Neuronal stem cell (in vitro differentiated cells): ENCODE data around the gene MAPK10.

Source experiments
- DNase-seq: peaks from one replicate; pipeline ENCODE4 v3.0.0-alpha.2; 2013; ENCODE audit warnings: low spot score
- H2AFZ ChIP-seq: one replicate; pipeline ENCODE4 v1.6.1; 2013; ENCODE audit warnings: mild to moderate bottlenecking, low read length, inconsistent platforms
- H2AK5ac ChIP-seq: 2 replicates; pipeline ENCODE4 v1.6.1; 2013; ENCODE audit warnings: low read depth, mild to moderate bottlenecking, inconsistent platforms, low read length, moderate library complexity, mixed read lengths
- H2BK120ac ChIP-seq: 2 replicates; pipeline ENCODE4 v1.6.1; 2013; ENCODE audit warnings: low read depth, mild to moderate bottlenecking, inconsistent platforms, low read length, moderate library complexity, mixed read lengths
- H2BK12ac ChIP-seq: one replicate; pipeline ENCODE4 v1.6.1; 2013; ENCODE audit warnings: low read length, inconsistent platforms
- H2BK15ac ChIP-seq: 2 replicates; pipeline ENCODE4 v1.6.1; 2013; ENCODE audit warnings: mild to moderate bottlenecking, low read length, inconsistent platforms, mixed read lengths
- H2BK5ac ChIP-seq: one replicate; pipeline ENCODE4 v1.6.1; 2013; ENCODE audit warnings: inconsistent platforms, mild to moderate bottlenecking, low read length, moderate library complexity
- H3K14ac ChIP-seq: one replicate; pipeline ENCODE4 v1.6.1; 2013; ENCODE audit warnings: low read length, inconsistent platforms
- H3K18ac ChIP-seq: 2 replicates; pipeline ENCODE4 v1.6.1; 2013; ENCODE audit warnings: low read length, inconsistent platforms
- H3K23ac ChIP-seq: 2 replicates; pipeline ENCODE4 v1.6.1; 2013; ENCODE audit warnings: low read depth, mild to moderate bottlenecking, mixed read lengths, low read length, inconsistent platforms; ENCODE audit not compliant: poor library complexity
- H3K27ac ChIP-seq: replicated peaks from 3 replicates; pipeline ENCODE4 v1.5.1; 2013; ENCODE audit warnings: low read length, inconsistent platforms
- H3K27me3 ChIP-seq, 3 experiments: 2 replicates each; pipeline ENCODE4 v1.6.1; 2013; ENCODE audit warnings: low read length in 3 of 3, mild to moderate bottlenecking in 2 of 3, inconsistent platforms in 1 of 3, low read depth in 1 of 3, mixed read lengths in 1 of 3, moderate library complexity in 1 of 3; ENCODE audit not compliant: control insufficient read depth in 3 of 3, insufficient read depth in 3 of 3
- H3K36me3 ChIP-seq, 2 donors: replicated peaks in 1 of 2; 2 replicates each; pipeline ENCODE4 v1.6.1; 2013; ENCODE audit warnings: low read length in 2 of 2; ENCODE audit not compliant: control insufficient read depth in 2 of 2, insufficient read depth in 2 of 2
- H3K4ac ChIP-seq: 2 replicates; pipeline ENCODE4 v1.6.1; 2013; ENCODE audit warnings: inconsistent platforms, mild to moderate bottlenecking, low read length, moderate library complexity
- H3K4me1 ChIP-seq, 2 donors: 1 replicate in 1 of 2; 2 replicates in 1 of 2; pipeline ENCODE4 v1.6.1; 2013; ENCODE audit warnings: low read length in 2 of 2, low read depth in 1 of 2; ENCODE audit not compliant: control insufficient read depth in 2 of 2, insufficient read depth in 1 of 2
- H3K4me2 ChIP-seq: one replicate; pipeline ENCODE4 v1.6.1; 2013; ENCODE audit warnings: mild to moderate bottlenecking, low read length, inconsistent platforms; ENCODE audit not compliant: insufficient read depth, poor library complexity, severe bottlenecking
- H3K4me3 ChIP-seq, 2 donors: 2 replicates each; pipeline ENCODE4 v1.5.1; 2013; ENCODE audit warnings: low read length in 2 of 2, mild to moderate bottlenecking in 2 of 2, inconsistent platforms in 1 of 2, moderate library complexity in 1 of 2
- H3K79me1 ChIP-seq: one replicate; pipeline ENCODE4 v1.6.1; 2013; ENCODE audit warnings: low read depth, mild to moderate bottlenecking, inconsistent platforms, low read length, moderate library complexity
- H3K9ac ChIP-seq: one replicate; pipeline ENCODE4 v1.6.1; 2013; ENCODE audit warnings: mild to moderate bottlenecking, low read depth, low read length, inconsistent platforms; ENCODE audit not compliant: poor library complexity
- H3K9me3 ChIP-seq, 2 donors: replicated peaks in 1 of 2; 2 replicates each; pipeline versions ENCODE3 to v1.6.1; 2013; ENCODE audit warnings: low read length in 2 of 2, mild to moderate bottlenecking in 2 of 2, inconsistent platforms in 1 of 2, low read depth in 1 of 2, mixed read lengths in 1 of 2, moderate library complexity in 1 of 2; ENCODE audit not compliant: control insufficient read depth in 2 of 2, insufficient read depth in 1 of 2
- H4K8ac ChIP-seq: one replicate; pipeline ENCODE4 v1.6.1; 2013; ENCODE audit warnings: low read depth, mild to moderate bottlenecking, inconsistent platforms, low read length, moderate library complexity
- H4K91ac ChIP-seq: one replicate; pipeline ENCODE4 v1.6.1; 2013; ENCODE audit warnings: low read length, low read depth, mild to moderate bottlenecking, inconsistent platforms; ENCODE audit not compliant: poor library complexity
- WGBS, 2 donors: extraction: QIAGEN DNeasy Blood & Tissue Kit; methylation state at CpG; one replicate each; pipeline ENCODE4 v1.1.7; 2013; ENCODE audit warnings: missing lambda C conversion rate in 2 of 2, mixed read lengths in 1 of 2; ENCODE audit not compliant: insufficient read length in 2 of 2, insufficient replicate concordance in 1 of 2; ENCODE audit errors: extremely low coverage in 2 of 2; 5-methylcytosine and 5-hydroxymethylcytosine counted together

The MAPK10 gene

DNA sequence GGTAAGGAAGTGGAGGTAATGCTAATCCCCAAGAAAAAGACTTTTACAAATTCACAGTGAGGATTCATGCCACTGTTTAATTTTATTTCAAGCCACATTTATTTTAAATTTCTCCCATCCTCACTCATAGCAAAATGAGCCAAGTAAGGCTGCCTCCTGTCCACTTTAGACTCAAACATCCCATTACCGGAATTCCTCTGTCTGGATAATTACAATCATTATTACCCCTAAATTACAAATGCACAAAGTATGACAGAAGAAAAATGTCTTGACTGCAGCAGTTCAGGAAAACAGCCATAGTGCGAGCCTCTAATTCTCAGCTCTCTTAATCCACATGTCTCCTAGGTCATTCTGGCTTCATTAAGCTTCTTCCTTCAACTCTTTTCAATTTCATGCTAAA is 57.0 kb downstream of the MAPK10 start:
- Histone ChIP-seq H3K36me3 (peaks cover 0 to 71% of the 10 kb centered on the region in 2 donors), H3K9me3 (peaks cover 0 to 88% of the 10 kb centered on the region in 2 donors), H3K4me2 (no peak overlapping the region), H3K14ac (no peak overlapping the region), H2AFZ (no peak overlapping the region), H3K23ac (no peak overlapping the region), H3K4me3 (no peak overlapping the region), H3K4me1 (peaks cover 0 to 6% of the 10 kb centered on the region in 2 donors), H3K18ac (no peak overlapping the region), H2BK15ac (no peak overlapping the region), H3K27ac (no peak overlapping the region), H2AK5ac (no peak overlapping the region), H3K9ac (no peak overlapping the region), H2BK5ac (no peak overlapping the region), H2BK12ac (no peak overlapping the region), H3K79me1 (no peaks in the 10 kb centered on the region), H3K4ac (no peak overlapping the region), H3K27me3 (no peaks in the 10 kb centered on the region), H4K91ac (no peak overlapping the region), H2BK120ac (no peak overlapping the region), H4K8ac (no peak overlapping the region)
- DNase-seq = no peak
- WGBS, 2 donors = no CpG with 5 or more reads among the region's 2 CpGs

DNA sequence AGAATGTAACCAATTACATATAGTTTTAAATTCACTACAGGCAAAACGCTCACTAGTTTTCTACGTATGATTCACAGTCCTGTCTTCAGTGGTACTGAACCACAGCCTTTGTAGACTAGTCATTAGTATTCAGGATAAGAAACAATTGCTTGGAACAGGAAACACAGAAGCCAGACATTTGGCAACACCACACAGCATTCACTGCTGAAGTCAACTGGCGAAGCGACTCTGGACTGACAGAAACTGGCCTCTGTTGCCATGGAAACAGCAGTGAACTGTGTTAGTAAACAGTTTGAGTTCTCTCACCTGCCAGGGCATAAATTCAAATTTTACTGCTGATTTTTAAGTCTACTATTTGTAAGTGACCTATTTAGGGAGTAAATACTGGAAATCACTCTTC is 57.6 kb downstream of the MAPK10 start:
- no peak overlapping the region for H2BK12ac ChIP-seq
- DNase-seq = no peak
- WGBS, 2 donors = no CpG with 5 or more reads among the region's 4 CpGs

DNA sequence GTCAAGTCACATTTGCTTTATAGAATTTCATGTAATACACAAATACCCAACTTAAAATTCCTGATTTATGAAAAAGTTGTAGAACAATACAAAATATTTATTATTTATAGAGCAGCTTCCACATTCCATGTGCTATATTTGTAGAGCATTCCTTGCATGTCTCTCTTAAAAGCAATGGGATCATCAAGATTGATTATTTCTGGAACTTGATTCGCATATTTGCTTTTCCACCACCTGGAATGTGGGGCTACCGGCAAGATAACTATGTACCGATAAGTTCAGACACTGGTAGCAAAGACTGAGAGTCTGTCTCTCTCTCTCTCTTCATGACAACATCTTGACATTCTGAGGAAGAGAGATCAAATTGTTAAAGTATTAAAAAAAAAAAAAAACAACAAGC is 59.3 kb downstream of the MAPK10 start:
- Histone ChIP-seq H3K4me1 (no peaks in the 10 kb centered on the region), H3K4me3 (no peak overlapping the region), H3K23ac (no peak overlapping the region), H2AK5ac (no peak overlapping the region), H3K79me1 (no peaks in the 10 kb centered on the region), H3K18ac (no peak overlapping the region), H3K36me3 (peaks cover 0 to 68% of the 10 kb centered on the region in 2 donors), H3K4ac (no peak overlapping the region), H3K27me3 (no peaks in the 10 kb centered on the region), H2BK5ac (no peak overlapping the region), H2AFZ (no peak overlapping the region), H4K8ac (no peak overlapping the region), H2BK12ac (no peak overlapping the region), H3K4me2 (no peak overlapping the region), H3K27ac (no peak overlapping the region), H3K9ac (no peak overlapping the region), H3K9me3 (peaks cover 0 to 84% of the 10 kb centered on the region in 2 donors), H4K91ac (no peak overlapping the region), H3K14ac (no peak overlapping the region), H2BK15ac (no peak overlapping the region), H2BK120ac (no peak overlapping the region)
- DNase-seq = no peak
- WGBS, 2 donors = no CpG with 5 or more reads among the region's 3 CpGs

More for the DNA sequence above, 57.6 kb downstream of the MAPK10 start:
- Histone ChIP-seq H3K4me2 (no peak overlapping the region), H3K9ac (no peak overlapping the region), H3K14ac (no peak overlapping the region), H2AK5ac (no peak overlapping the region), H2BK120ac (no peak overlapping the region), H3K79me1 (no peaks in the 10 kb centered on the region), H4K8ac (no peak overlapping the region), H2BK5ac (no peak overlapping the region), H3K27ac (no peak overlapping the region), H3K27me3 (no peaks in the 10 kb centered on the region), H3K4me3 (no peak overlapping the region), H3K4ac (no peak overlapping the region), H3K9me3 (peaks cover 0 to 91% of the 10 kb centered on the region in 2 donors), H2AFZ (no peak overlapping the region), H3K18ac (no peak overlapping the region), H2BK15ac (no peak overlapping the region), H4K91ac (no peak overlapping the region), H3K4me1 (no peaks in the 10 kb centered on the region), H3K23ac (no peak overlapping the region), H3K36me3 (peaks cover 0 to 74% of the 10 kb centered on the region in 2 donors)

DNA sequence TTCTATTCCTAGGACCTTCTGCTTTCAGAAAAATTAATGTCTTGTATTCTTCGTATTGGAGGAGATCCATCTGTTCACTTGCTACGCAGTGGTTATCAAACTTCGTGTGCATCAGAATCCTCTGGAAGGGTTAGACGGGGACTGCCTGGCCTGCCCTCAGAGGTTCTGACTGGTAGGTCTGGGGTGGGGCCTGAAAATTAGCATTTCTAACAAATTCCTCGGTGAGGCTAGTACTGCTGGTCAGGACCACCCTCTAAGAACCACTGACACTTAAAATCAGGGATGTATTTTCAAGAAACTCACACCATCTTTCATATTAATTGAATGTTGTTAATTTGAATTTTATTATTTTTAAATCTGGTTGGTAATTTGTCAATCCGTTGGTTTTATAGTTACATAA is 63.0 kb downstream of the MAPK10 start:
- Histone ChIP-seq H3K9ac (no peak overlapping the region), H2AFZ (no peak overlapping the region), H4K91ac (no peak overlapping the region), H3K4ac (no peak overlapping the region), H3K4me3 (no peak overlapping the region), H2BK120ac (no peak overlapping the region), H3K9me3 (peaks cover 0 to 62% of the 10 kb centered on the region in 2 donors), H4K8ac (no peak overlapping the region), H3K4me1 (peaks cover 0 to 8% of the 10 kb centered on the region in 2 donors), H3K27ac (no peak overlapping the region), H3K18ac (no peak overlapping the region), H2BK5ac (no peak overlapping the region), H3K14ac (no peak overlapping the region), H3K4me2 (no peak overlapping the region), H3K79me1 (no peaks in the 10 kb centered on the region), H2BK12ac (no peak overlapping the region), H2AK5ac (no peak overlapping the region), H3K36me3 (peaks cover 2 to 85% of the 10 kb centered on the region in 2 donors), H3K23ac (no peak overlapping the region), H2BK15ac (no peak overlapping the region), H3K27me3 (no peaks in the 10 kb centered on the region)
- DNase-seq = no peak
- WGBS, 2 donors = no CpG with 5 or more reads among the region's 6 CpGs
